ENCODE results near the gene SPTLC2. TPM values are rescaled to one million over a fixed set of nuclear protein-coding genes. Genes with fewer than 3 reads are reported as not detected.
"Not testable (repeated sequence)": the region's sequence is repeated elsewhere in the genome, so short reads cannot be mapped to it uniquely, and the experiment has no call there.

The SPTLC2 gene
- total RNA-seq, 1 experiment from 2014 or later = 18.8 TPM

GRCh38 chr14:77549451-77549850 lies 67.0 kb downstream of the SPTLC2 start:
- DNase-seq (ENCODE audit: low read depth) = no peak

- DNase-seq (ENCODE audit: low read depth) = no peak
Observed at GRCh38 chr14:77547512-77548180, 68.8 kb downstream of the SPTLC2 start.

DNA sequence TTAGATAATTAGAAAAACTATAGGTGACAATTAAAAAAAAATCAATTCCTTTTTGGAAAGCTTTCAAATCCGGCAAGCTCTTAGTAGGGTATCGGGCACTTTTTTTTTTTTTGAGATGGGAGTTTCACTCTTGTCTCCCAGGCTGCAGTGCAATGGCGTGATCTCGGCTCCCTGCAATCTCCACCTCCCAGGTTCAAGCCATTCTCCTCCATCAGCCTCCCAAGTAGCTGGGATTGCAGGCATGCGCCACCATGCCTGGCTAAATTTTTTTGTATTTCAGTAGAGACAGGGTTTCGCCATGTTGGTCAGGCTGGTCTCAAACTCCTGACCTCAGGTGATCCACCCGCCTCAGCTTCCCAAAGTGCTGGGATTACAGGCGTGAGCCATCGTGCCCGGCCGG lies 71.3 kb downstream of the SPTLC2 start:
- not testable (repeated sequence) for DNase-seq (ENCODE audit: low read depth)

DNA sequence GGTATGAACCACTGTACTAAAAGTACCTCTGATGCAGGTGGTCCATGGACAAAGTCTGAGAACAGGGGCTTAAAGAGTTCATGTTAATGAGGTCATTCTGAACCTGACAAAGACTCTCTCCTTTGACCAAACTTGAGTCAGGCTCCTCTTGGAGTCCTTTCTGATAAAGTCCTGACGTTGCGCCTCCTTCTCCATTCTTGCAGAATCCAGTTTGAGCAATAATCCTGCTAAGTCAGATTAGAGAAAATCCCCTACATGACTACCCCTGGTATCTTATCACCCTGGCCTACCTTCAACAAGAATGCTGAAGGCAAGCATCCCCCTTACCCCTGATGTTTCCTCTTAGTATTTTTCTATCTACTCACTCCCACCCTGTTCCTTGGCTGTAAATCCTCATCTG lies 71.9 kb downstream of the SPTLC2 start:
- no peak for DNase-seq (ENCODE audit: low read depth)

DNA sequence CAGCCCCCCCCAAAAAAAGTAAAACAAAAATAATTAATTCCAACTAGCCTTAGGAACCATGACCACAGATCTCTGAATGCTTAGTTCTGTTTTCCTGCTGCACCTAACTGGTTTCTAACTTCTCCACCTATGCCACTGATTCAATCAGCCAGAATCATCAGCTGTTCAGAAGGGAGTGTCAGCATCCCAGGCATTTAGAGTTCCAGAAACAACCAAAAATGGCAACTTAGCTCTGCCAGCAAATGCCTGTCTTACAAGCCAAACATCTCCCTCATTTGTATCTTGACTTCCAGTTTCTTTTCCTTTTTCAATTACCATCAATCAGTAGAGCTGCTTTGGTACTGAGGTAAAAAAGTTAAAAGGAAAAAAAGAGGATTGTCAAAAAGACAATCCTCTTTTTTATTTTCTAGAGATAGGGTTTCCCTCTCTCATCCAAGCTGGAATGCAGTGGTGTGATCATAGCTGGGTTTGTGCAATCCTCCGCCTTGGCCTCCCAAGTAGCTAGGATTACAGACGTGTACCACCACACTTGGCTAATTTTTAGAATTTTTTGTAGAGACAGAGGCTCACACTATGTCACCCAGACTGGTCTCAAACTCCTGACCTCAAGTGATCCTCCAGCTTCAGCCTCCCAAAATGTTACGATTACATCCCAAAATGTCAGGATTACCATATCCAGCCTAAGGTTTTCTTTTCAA lies 72.7 kb downstream of the SPTLC2 start:
- DNase-seq (ENCODE audit: low read depth) = no peak

DNA sequence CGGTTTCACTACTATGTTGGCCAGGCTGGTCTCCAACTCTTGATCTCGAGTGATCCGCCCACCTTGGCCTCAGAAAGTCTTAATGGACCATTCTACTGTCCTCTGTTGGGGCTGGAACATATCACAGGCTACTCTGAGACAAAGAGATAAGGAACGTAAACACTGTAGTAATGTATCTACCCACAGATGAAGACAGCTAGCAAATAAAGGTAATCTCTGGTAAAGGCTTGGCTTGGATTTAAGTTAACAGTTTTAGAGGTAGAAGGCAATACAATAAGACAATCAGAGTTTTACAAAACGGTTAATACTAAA lies 73.2 kb downstream of the SPTLC2 start:
- DNase-seq (ENCODE audit: low read depth) = no peak

DNA sequence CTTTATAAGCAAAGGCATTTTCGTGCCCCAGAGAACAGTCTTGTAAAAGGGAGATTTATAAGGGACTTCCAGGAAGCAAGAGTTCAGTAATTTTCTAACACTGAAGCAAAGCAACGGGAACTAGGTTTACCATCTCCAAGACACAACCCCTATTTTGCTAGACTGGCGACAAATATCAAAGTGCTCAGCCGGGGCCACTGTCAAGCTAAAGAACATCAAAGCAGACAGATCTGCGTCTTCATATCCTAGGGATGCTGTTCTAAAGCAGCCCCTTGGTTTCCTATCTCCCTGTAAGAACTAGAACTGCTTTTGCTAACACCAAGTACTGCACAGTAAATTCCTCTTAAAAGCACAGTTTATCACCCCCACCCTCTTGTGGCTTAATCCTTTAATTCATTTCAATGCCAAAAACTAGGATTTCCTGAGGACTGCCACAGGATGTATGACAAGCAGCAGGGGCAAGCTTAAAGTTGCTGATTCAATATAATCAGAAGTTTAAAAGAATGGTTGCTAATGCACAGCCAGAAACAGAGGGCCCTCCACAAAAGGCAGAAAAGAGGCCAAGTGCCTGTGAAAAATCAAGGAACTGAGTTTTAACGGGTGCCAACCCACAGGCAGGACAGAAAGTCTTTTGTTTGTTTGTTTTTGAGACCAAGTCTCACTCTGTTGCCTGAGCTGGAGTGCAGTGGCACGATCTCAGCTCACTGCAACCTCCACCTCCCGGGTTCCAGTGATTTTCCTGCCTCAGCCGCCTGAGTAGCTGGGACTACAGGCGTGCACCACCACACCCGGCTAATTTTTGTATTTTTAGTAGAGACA lies 73.8 kb downstream of the SPTLC2 start:
- DNase-seq (ENCODE audit: low read depth) = peak; percentile 3

- DNase-seq (ENCODE audit: low read depth) = no peak
Observed at GRCh38 chr14:77541905-77542304, 74.5 kb downstream of the SPTLC2 start.

GRCh38 chr14:77536951-77537350 lies 79.5 kb downstream of the SPTLC2 start:
- DNase-seq (ENCODE audit: low read depth) = not testable (repeated sequence)

DNA sequence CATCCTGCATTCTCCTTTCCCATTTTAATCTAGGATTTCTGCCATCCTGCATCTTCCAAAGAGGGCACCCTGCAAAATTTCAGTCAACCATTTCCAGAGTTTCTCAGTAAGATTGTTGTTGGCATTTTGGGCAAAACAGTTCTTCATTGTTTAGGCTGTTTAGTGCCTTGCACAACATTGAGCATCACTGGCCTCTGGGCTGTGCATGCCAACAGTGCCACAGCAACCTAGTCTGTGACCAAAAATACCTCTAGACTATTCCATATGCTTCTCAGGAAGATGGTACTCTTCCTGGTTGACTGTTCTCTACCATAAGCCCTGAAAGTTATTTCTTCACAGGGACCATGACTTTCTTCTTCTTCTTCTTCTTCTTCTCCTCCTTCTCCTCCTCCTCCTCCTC lies 85.4 kb downstream of the SPTLC2 start:
- DNase-seq (ENCODE audit: low read depth) = no peak

- DNase-seq (ENCODE audit: low read depth) = no peak
Observed at GRCh38 chr14:77529963-77530362, 86.5 kb downstream of the SPTLC2 start.

- DNase-seq (ENCODE audit: low read depth) = no peak
Observed at GRCh38 chr14:77529213-77529612, 87.2 kb downstream of the SPTLC2 start.

DNA sequence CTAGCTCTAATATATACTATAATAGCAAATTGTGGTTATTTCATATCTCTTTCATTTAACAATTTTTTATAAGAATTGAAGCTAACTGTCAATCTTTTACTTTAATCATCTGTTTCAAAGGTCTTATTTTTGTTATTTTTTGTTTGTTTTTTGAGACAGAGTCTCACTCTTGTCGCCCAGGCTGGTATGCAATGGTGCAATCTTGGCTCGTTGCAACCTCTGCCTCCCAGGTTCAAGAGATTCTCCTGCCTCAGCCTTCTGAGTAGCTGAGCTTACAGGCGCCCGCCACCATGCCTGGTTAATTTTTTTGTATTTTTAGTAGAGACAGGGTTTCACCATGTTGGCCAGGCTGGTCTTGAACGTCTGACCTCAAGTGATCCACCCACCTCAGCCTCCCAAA lies 87.7 kb downstream of the SPTLC2 start:
- not testable (repeated sequence) for DNase-seq (ENCODE audit: low read depth)

- no peak for DNase-seq (ENCODE audit: low read depth)
Observed at GRCh38 chr14:77526266-77526665, 90.2 kb downstream of the SPTLC2 start.

DNA sequence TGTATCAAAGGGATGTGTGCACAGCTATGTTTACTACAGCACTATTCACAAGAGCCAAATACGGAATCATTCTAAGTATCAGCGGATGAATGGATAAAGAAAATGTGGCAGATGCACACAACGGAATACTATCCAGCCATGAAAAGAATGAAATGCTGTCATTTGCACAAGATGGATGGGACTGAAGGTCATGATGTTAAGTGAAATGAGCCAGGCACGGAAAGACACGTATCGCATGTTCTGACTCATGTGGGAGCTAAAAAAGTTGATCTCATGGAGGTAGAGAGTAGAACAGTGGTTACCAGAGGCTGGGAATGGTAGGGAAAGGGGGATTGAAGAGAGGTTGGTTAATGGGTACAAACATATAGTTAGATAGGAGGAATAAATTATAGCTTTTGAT lies 91.9 kb downstream of the SPTLC2 start:
- DNase-seq (ENCODE audit: low read depth) = no peak

- no peak for DNase-seq (ENCODE audit: low read depth)
Observed at GRCh38 chr14:77523109-77523508, 93.3 kb downstream of the SPTLC2 start.

- DNase-seq (ENCODE audit: low read depth) = no peak
Observed at GRCh38 chr14:77520555-77520954, 95.9 kb downstream of the SPTLC2 start.

DNA sequence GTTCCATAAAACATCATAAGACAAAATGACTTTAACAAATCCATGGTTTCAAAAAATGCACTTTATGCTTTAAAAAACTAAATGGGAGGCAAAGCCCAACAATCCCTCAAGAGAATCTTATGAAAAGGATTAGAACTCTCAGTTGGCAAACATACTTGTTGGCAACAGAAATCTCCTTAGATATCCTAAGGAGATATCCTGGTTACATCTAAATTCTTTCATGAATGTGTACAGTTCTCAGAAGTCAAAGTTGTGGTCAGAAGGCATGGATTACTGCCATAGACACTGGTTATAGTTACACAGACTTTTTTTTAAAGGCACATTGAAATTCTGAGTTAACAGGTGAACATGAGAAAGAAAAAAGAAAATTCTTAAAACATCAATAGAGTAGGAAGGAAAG lies 100.3 kb downstream of the SPTLC2 start:
- DNase-seq (ENCODE audit: low read depth) = no peak

- no peak for DNase-seq (ENCODE audit: low read depth)
Observed at GRCh38 chr14:77511486-77512162, 104.8 kb downstream of the SPTLC2 start.

- no peak for DNase-seq (ENCODE audit: low read depth)
Observed at GRCh38 chr14:77509366-77509765, 107.1 kb downstream of the SPTLC2 start.

- no peak for DNase-seq (ENCODE audit: low read depth)
Observed at GRCh38 chr14:77508876-77509275, 107.6 kb downstream of the SPTLC2 start.

DNA sequence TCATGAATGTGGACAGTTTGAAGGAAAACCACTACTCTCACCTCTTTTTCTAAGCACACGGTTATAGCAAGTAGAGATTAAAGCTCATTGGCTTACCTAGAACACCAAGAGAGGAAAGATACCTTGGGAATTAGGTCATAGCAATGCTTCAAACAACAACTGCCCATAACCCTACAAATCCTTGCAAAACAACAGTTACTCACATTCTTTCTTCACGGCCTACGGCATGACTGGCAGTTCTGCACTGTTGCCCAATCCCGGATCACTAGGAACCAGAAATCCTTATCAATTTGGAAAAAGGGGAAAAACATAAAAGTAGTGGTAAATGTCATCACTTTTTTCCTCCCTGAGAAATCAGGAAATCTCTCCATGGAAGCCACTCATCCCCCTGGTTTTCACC lies 108.2 kb downstream of the SPTLC2 start:
- peak; percentile 51 for DNase-seq (ENCODE audit: low read depth)

Data from M059J (cell line).